Type B pancreatic cell (in vitro differentiated cells): Measurements from ENCODE around the gene TIMM17A. TPM values are rescaled to one million over a fixed set of nuclear protein-coding genes. Genes with fewer than 3 reads are reported as not detected.

Experiments used
- DNase-seq: peaks from one replicate; pipeline ENCODE4 v3.0.0; 2021; ENCODE audit warnings: mixed read lengths; ENCODE audit not compliant: unreplicated experiment; ENCODE audit errors: extremely low spot score
- H3K27ac Mint-ChIP-seq: 2 replicates; pipeline ENCODE4 v1.8.0; 2021; ENCODE audit warnings: mild to moderate bottlenecking, mixed read lengths
- H3K27me3 Mint-ChIP-seq: 2 replicates; pipeline ENCODE4 v1.8.0; 2021; ENCODE audit warnings: mixed read lengths
- H3K36me3 Mint-ChIP-seq: 2 replicates; pipeline ENCODE4 v1.8.0; 2021; ENCODE audit warnings: mixed read lengths
- H3K4me1 Mint-ChIP-seq: one replicate; pipeline ENCODE4 v1.8.0; 2021; ENCODE audit warnings: mixed read lengths; ENCODE audit not compliant: unreplicated experiment
- H3K4me3 Mint-ChIP-seq: 2 replicates; pipeline ENCODE4 v1.8.0; 2021; ENCODE audit warnings: mild to moderate bottlenecking, mixed read lengths
- H3K9me3 Mint-ChIP-seq: 2 replicates; pipeline ENCODE4 v1.8.0; 2021; ENCODE audit warnings: mixed read lengths
- total RNA-seq: library from RNA; stranded (reverse); gene quantifications from 2 replicates; pipeline ENCODE4 v1.2.1, GENCODE V29; 2021; ENCODE audit warnings: low replicate concordance
- TF ChIP-seq, protein P1 (sequence below): fragments of 200-600 bp; sonication (generic); conservative IDR thresholded peaks from 2 replicates; pipeline ENCODE4 v1.5.0; 2021; ENCODE audit warnings: antibody characterized with exemption, mild to moderate bottlenecking

Gene TIMM17A
- total RNA-seq, 1 donor from 2014 or later, result 50.2 TPM

DNA sequence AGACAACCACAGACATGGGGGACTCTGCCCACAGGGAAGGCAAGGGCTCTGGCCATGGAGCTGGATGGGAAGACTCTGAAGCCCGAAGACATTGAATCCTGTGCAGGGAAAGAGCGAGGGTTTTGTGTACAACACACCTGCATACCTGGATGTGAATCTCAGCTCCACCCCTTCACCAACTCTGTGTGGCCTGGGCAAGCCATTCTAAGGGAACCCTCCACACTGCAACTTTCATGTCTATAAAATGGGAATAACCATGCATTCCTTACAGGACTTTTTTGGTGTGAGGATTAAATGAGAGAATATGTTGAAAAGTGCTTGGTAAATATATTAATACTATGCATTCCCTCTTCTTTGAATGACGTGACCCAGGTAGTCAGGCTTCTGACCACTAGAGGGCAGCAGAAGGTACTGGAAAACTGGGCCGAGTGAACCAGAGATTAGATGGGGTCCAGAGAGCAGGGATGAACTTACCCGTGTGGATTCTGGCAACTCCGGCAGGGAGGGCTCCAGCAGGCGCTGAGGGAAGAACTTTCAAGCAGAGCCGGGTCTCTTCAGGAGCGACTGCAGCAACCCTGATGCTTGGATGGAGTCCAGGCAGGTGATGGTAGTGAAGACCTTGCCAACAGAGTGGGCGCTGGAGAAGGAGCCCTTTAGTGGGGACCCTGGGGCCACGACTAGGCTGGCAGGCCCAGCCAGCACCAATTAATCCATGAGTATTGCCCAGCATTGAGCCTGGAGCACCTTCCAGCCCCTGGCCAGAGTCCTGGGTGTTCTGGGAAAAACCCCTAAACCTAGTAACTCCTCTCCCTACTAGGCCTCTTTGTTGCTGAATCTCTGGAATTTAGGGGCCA is 54.2 kb downstream of the TIMM17A start:
- peaks cover 23% of the 10 kb centered on the region for H3K36me3 Mint-ChIP-seq
- no peaks in the 10 kb centered on the region for H3K9me3 Mint-ChIP-seq
- peak overlapping the region; percentile 96 for H3K4me3 Mint-ChIP-seq
- TF ChIP-seq, protein P1, sequence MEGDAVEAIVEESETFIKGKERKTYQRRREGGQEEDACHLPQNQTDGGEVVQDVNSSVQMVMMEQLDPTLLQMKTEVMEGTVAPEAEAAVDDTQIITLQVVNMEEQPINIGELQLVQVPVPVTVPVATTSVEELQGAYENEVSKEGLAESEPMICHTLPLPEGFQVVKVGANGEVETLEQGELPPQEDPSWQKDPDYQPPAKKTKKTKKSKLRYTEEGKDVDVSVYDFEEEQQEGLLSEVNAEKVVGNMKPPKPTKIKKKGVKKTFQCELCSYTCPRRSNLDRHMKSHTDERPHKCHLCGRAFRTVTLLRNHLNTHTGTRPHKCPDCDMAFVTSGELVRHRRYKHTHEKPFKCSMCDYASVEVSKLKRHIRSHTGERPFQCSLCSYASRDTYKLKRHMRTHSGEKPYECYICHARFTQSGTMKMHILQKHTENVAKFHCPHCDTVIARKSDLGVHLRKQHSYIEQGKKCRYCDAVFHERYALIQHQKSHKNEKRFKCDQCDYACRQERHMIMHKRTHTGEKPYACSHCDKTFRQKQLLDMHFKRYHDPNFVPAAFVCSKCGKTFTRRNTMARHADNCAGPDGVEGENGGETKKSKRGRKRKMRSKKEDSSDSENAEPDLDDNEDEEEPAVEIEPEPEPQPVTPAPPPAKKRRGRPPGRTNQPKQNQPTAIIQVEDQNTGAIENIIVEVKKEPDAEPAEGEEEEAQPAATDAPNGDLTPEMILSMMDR, result peak; percentile 97
- H3K27ac Mint-ChIP-seq, result peak overlapping the region; percentile 100
- peak; percentile 82 for DNase-seq
- H3K4me1 Mint-ChIP-seq, result peaks cover 32% of the 10 kb centered on the region
- H3K27me3 Mint-ChIP-seq, result peaks cover 3% of the 10 kb centered on the region

DNA sequence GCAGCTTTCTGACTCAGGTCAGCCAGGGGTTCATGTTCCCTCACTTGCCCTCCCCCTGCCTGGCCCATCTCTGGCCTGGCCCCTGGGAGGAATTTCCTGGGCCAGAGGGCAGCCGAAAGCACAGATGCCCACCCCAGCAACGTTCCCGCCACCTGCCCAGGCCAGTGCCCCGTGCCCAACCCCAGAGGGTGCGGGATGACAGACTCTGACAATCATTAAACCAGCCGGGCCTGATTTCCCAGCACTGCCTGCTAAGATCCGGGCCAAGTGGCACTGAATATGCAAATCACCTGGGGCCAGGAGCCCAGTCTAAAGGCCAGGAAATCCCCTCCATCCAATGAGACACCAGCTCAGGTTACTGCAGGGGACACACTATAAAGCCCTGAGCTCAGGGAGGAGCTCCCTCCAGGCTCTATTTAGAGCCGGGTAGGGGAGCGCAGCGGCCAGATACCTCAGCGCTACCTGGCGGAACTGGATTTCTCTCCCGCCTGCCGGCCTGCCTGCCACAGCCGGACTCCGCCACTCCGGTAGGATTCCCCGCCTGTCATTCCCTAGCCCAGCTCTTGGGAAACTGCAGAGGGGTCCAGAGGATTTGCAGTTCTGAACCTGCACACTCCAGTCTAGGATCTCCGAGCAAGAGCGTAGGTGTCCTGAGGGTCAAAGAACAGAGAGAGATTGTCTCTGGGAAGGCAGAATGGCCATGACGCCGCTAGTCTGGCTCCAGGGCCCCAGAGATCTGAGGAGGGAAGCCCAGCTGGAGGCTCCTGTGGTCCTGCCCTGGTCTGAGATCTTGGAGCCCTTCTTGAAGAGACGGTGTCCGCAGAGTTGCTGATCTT is 55.1 kb downstream of the TIMM17A start, which contains the start of gene ELF3:
Gene ELF3 (plus strand): TSS at position 408 of the 836 bp plus-strand sequence. CDS start 550 bp downstream, outside the sequence.
- DNase-seq, result no peak
- peaks cover 27% of the 10 kb centered on the region for H3K4me1 Mint-ChIP-seq
- H3K27me3 Mint-ChIP-seq, result peaks cover 3% of the 10 kb centered on the region
- H3K9me3 Mint-ChIP-seq, result no peaks in the 10 kb centered on the region
- H3K4me3 Mint-ChIP-seq, result peak within 1 kb of the TSS; percentile 96
- H3K36me3 Mint-ChIP-seq, result peaks cover 21% of the 10 kb centered on the region
- TF ChIP-seq, protein P1, result no peak
- peak within 1 kb of the TSS; percentile 100 for H3K27ac Mint-ChIP-seq

DNA sequence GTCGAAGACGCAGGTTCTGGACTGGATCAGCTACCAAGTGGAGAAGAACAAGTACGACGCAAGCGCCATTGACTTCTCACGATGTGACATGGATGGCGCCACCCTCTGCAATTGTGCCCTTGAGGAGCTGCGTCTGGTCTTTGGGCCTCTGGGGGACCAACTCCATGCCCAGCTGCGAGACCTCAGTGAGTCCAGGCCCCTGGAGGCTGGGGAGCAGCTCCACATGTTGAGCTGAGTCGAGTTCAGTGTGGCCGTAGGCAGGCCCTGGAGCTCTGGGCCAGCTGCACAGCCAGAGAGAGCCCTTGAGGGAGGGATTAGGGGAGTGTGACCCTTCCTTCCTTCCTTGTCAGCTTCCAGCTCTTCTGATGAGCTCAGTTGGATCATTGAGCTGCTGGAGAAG is 56.7 kb downstream of the TIMM17A start:
- H3K4me3 Mint-ChIP-seq, result peak overlapping the region; percentile 96
- DNase-seq, result no peak
- peaks cover 32% of the 10 kb centered on the region for H3K4me1 Mint-ChIP-seq
- H3K27me3 Mint-ChIP-seq, result peaks cover 3% of the 10 kb centered on the region
- H3K27ac Mint-ChIP-seq, result peak overlapping the region; percentile 77
- TF ChIP-seq, protein P1, result no peak
- H3K36me3 Mint-ChIP-seq, result peaks cover 27% of the 10 kb centered on the region
- no peaks in the 10 kb centered on the region for H3K9me3 Mint-ChIP-seq

DNA sequence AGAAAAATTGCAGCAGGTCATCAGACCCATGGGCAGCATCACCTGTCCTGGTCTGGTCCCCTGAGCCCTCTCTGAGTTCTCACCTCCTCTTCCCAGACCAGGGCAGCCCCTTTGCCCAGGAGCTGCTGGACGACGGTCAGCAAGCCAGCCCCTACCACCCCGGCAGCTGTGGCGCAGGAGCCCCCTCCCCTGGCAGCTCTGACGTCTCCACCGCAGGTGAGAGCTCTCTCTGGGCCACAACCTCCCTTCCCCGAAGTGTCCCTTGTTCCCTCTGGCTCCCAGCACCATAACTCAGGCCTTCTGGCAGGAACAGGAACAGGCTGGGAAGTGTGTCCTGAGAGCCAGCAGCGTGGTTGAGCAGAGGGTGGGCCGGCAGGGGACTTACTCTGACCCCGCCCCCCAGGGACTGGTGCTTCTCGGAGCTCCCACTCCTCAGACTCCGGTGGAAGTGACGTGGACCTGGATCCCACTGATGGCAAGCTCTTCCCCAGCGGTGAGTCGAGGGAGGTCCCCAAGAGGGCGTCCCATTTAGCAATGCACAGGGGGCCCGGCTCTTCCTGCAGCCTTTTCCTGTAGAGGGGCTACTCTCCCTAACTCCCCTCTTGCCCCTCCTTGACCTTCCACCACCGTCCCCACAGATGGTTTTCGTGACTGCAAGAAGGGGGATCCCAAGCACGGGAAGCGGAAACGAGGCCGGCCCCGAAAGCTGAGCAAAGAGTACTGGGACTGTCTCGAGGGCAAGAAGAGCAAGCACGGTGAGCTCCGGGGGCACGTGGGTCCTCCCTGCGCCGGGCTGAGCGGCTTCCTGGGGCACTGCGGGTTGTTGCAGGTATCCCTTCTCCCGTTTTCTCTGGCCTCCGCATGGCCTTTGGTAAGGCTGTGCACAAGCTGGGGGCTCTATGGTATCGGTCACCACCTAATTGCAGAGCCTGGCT is 57.5 kb downstream of the TIMM17A start:
- TF ChIP-seq, protein P1, result no peak
- Mint-ChIP-seq H3K9me3 (no peaks in the 10 kb centered on the region), H3K27me3 (peaks cover 3% of the 10 kb centered on the region), H3K36me3 (peaks cover 22% of the 10 kb centered on the region), H3K4me3 (peak overlapping the region; percentile 96), H3K4me1 (peaks cover 26% of the 10 kb centered on the region), H3K27ac (peak overlapping the region; percentile 77)
- DNase-seq, result no peak

DNA sequence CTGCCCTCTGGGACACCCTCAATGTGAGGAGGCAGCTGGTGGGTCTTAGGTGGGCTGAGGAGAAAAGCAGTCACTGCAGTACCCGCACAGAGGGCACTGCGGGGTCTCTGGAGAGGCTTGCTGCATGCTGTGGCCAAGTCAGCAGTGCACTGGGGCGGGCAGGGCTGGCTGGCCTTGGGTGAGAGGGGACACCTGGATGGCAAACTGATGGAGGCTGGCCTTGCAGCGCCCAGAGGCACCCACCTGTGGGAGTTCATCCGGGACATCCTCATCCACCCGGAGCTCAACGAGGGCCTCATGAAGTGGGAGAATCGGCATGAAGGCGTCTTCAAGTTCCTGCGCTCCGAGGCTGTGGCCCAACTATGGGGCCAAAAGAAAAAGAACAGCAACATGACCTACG is 58.3 kb downstream of the TIMM17A start:
- DNase-seq, result no peak
- Mint-ChIP-seq H3K9me3 (no peaks in the 10 kb centered on the region), H3K36me3 (peaks cover 22% of the 10 kb centered on the region), H3K27ac (peak overlapping the region; percentile 96), H3K27me3 (peaks cover 3% of the 10 kb centered on the region), H3K4me1 (peaks cover 30% of the 10 kb centered on the region), H3K4me3 (peak overlapping the region; percentile 96)
- TF ChIP-seq, protein P1, result no peak
